SK-N-SH (cell line): ENCODE data around the gene THAP8. TPM values are rescaled to one million over a fixed set of nuclear protein-coding genes. Genes with fewer than 3 reads are reported as not detected.
A peak's percentile ranks its signal among the peaks of the same experiment; 100 is the strongest.

Experiments used
- CTCF ChIA-PET: fragments of 300-600, 350-600 bp; formaldehyde crosslinking; extraction: SDS; loops from one replicate; lab custom pipeline; 2021; lab: Yijun Ruan, JAX
- POLR2A ChIA-PET: fragments of 350-600 bp; sonication (Branson Sonifier 250); formaldehyde crosslinking; extraction: SDS; loops from one replicate; lab custom pipeline; 2020; ENCODE audit warnings: antibody characterized with exemption, inconsistent platforms; lab: Yijun Ruan, JAX
- DNase-seq: peaks from one replicate; pipeline ENCODE4 v3.0.0; 2012
- H2AFZ ChIP-seq: fragments of 200-600 bp; sonication (generic); 2 replicates; pipeline ENCODE4 v1.8.1; 2016; ENCODE audit warnings: antibody characterized with exemption, mild to moderate bottlenecking, low read depth
- H3F3A ChIP-seq: fragments of 200-600 bp; sonication (generic); replicated peaks from 2 replicates; pipeline ENCODE3; 2016; ENCODE audit warnings: antibody characterized with exemption, mild to moderate bottlenecking; ENCODE audit not compliant: insufficient read depth
- H3K27ac ChIP-seq, 2 experiments: fragments of 200-500 bp in 1 of 2; fragments of 200-600 bp in 1 of 2; sonication (Bioruptor generic) in 1 of 2; sonication (generic), shearing (Covaris generic) in 1 of 2; 2 replicates each; pipeline versions ENCODE4 v1.5.1 to v1.6.1; 2014 to 2016; ENCODE audit warnings: low read depth in 2 of 2, inconsistent platforms in 1 of 2, low read length in 1 of 2, mild to moderate bottlenecking in 1 of 2, mixed read lengths in 1 of 2
- H3K27me3 ChIP-seq: fragments of 200-600 bp; sonication (generic), shearing (Covaris generic); 2 replicates; pipeline ENCODE4 v1.6.1; 2016; ENCODE audit warnings: mixed run types; ENCODE audit not compliant: insufficient read depth
- H3K36me3 ChIP-seq, 2 experiments: fragments of 200-500 bp in 1 of 2; fragments of 200-600 bp in 1 of 2; sonication (Bioruptor generic) in 1 of 2; sonication (generic) in 1 of 2; replicated peaks in 1 of 2; 2 replicates each; pipeline versions ENCODE3 to v1.5.1; 2014 to 2016; ENCODE audit warnings: low read length in 1 of 2, mild to moderate bottlenecking in 1 of 2; ENCODE audit not compliant: insufficient read depth in 2 of 2, control insufficient read depth in 1 of 2
- H3K4me1 ChIP-seq, 2 experiments: fragments of 200-500 bp in 1 of 2; fragments of 200-600 bp in 1 of 2; sonication (Bioruptor generic) in 1 of 2; sonication (generic), shearing (Covaris generic) in 1 of 2; 2 replicates each; pipeline versions ENCODE4 v1.5.1 to v1.6.1; 2014 to 2016; ENCODE audit warnings: low read depth in 1 of 2, low read length in 1 of 2, mixed run types in 1 of 2; ENCODE audit not compliant: insufficient read depth in 2 of 2, control insufficient read depth in 1 of 2
- H3K4me2 ChIP-seq: fragments of 200-600 bp; sonication (generic), shearing (Covaris generic); 2 replicates; pipeline ENCODE4 v1.6.1; 2017; ENCODE audit warnings: mixed run types
- H3K4me3 ChIP-seq, 2 experiments: fragments of 200-500 bp in 1 of 2; fragments of 200-600 bp in 1 of 2; sonication (Bioruptor generic) in 1 of 2; sonication (generic), shearing (Covaris generic) in 1 of 2; 2 replicates each; pipeline versions ENCODE4 v1.5.1 to v1.8.1; 2014 to 2016; ENCODE audit warnings: low read depth in 2 of 2, inconsistent platforms in 1 of 2, low read length in 1 of 2, mild to moderate bottlenecking in 1 of 2, mixed read lengths in 1 of 2, moderate library complexity in 1 of 2
- H3K79me2 ChIP-seq: fragments of 200-600 bp; sonication (generic); 2 replicates; pipeline ENCODE4 v1.8.1; 2017; ENCODE audit warnings: mild to moderate bottlenecking; ENCODE audit not compliant: insufficient read depth
- H3K9ac ChIP-seq: fragments of 200-600 bp; sonication (generic); 2 replicates; pipeline ENCODE4 v1.6.1; 2017; ENCODE audit warnings: mixed run types
- H3K9me2 ChIP-seq: fragments of 200-600 bp; sonication (generic); 2 replicates; pipeline ENCODE4 v1.6.1; 2017; ENCODE audit warnings: mixed run types
- H3K9me3 ChIP-seq: fragments of 200-600 bp; sonication (generic); 2 replicates; pipeline ENCODE4 v1.6.1; 2017; ENCODE audit warnings: mixed run types, mild to moderate bottlenecking, moderate library complexity
- H4K20me1 ChIP-seq: fragments of 200-600 bp; sonication (generic); 2 replicates; pipeline ENCODE4 v1.6.1; 2017; ENCODE audit warnings: mild to moderate bottlenecking, mixed run types; ENCODE audit not compliant: insufficient read depth
- CHD2 ChIP-seq: fragments of 150-350 bp; IDR thresholded peaks from 2 replicates; pipeline ENCODE4 v1.6.1; 2018; ENCODE audit warnings: low read length; ENCODE audit not compliant: partially characterized antibody
- CTCF ChIP-seq: fragments of 200-600 bp; sonication (generic); IDR thresholded peaks from 2 replicates; pipeline ENCODE4 v1.6.1; 2017; ENCODE audit warnings: antibody characterized with exemption, mild to moderate bottlenecking, moderate library complexity
- EZH2phosphoT487 ChIP-seq: fragments of 200-600 bp; sonication (generic); IDR thresholded peaks from 2 replicates; pipeline ENCODE4 v1.6.1; 2017; ENCODE audit warnings: low read depth, mixed run types, mild to moderate bottlenecking, antibody characterized with exemption, moderate library complexity, borderline replicate concordance
- FOSL2 ChIP-seq: IDR thresholded peaks from 2 replicates; pipeline ENCODE4 v1.4.0; 2012; ENCODE audit warnings: low read depth, mild to moderate bottlenecking, moderate library complexity, borderline replicate concordance
- FOXJ3 ChIP-seq: sonication (generic); formaldehyde crosslinking; IDR thresholded peaks from 2 replicates; pipeline ENCODE4 v1.5.1; 2020; ENCODE audit warnings: mild to moderate bottlenecking, missing genetic modification reagents
- GATA2 ChIP-seq: sonication (generic); formaldehyde crosslinking; IDR thresholded peaks from 2 replicates; pipeline ENCODE4 v1.5.0; 2020; ENCODE audit warnings: mild to moderate bottlenecking, missing genetic modification reagents
- MEF2A ChIP-seq: IDR thresholded peaks from 2 replicates; pipeline ENCODE4 v1.4.0; 2012; ENCODE audit warnings: low read depth, borderline replicate concordance
- MXI1 ChIP-seq: IDR thresholded peaks from 2 replicates; pipeline ENCODE4 v1.6.1; 2012; ENCODE audit warnings: mild to moderate bottlenecking, low read depth, low read length, improper control_type of control experiment
- POLR2AphosphoS5 ChIP-seq: IDR thresholded peaks from 2 replicates; pipeline ENCODE4 v1.6.1; 2012; ENCODE audit warnings: low read depth, low read length
- RAD21 ChIP-seq: IDR thresholded peaks from 2 replicates; pipeline ENCODE4 v1.6.1; 2012; ENCODE audit warnings: mild to moderate bottlenecking, low read length
- RCOR1 ChIP-seq: fragments of 150-350 bp; IDR thresholded peaks from 2 replicates; pipeline ENCODE4 v1.6.1; 2017; ENCODE audit warnings: antibody characterized with exemption, low read length
- RXRA ChIP-seq: IDR thresholded peaks from 2 replicates; pipeline ENCODE4 v1.4.0; 2012; ENCODE audit warnings: low read depth, mild to moderate bottlenecking, borderline replicate concordance
- SMC3 ChIP-seq: IDR thresholded peaks from 2 replicates; pipeline ENCODE4 v1.6.1; 2012; ENCODE audit warnings: low read depth, low read length, improper control_type of control experiment
- TAF1 ChIP-seq: IDR thresholded peaks from 2 replicates; pipeline ENCODE4 v1.6.1; 2012; ENCODE audit warnings: low read depth, mild to moderate bottlenecking, low read length, moderate library complexity, borderline replicate concordance
- TCF12 ChIP-seq: IDR thresholded peaks from 2 replicates; pipeline ENCODE4 v1.4.0; 2012
- ZBTB33 ChIP-seq: IDR thresholded peaks from 2 replicates; pipeline ENCODE4 v1.4.0; 2012; ENCODE audit warnings: low read depth, borderline replicate concordance
- WGBS: methylation state at CpG from one replicate; pipeline ENCODE4 v1.1.6; 2017; ENCODE audit warnings: low lambda C conversion rate; 5-methylcytosine and 5-hydroxymethylcytosine counted together
- polyA plus RNA-seq, 3 experiments: library from polyadenylated mRNA; depleted of rRNA; stranded (reverse); fragments of >200 nt; gene quantifications; 2 replicates each; pipeline ENCODE4 v1.2.3, GENCODE V29; 2012
- TF ChIP-seq, protein P1 (sequence below): IDR thresholded peaks from 2 replicates; pipeline ENCODE4; 2012

Gene THAP8
- polyA plus RNA-seq, 1 of the 3 experiments (the other 2 are of a cell fraction) = 6.3 TPM

DNA sequence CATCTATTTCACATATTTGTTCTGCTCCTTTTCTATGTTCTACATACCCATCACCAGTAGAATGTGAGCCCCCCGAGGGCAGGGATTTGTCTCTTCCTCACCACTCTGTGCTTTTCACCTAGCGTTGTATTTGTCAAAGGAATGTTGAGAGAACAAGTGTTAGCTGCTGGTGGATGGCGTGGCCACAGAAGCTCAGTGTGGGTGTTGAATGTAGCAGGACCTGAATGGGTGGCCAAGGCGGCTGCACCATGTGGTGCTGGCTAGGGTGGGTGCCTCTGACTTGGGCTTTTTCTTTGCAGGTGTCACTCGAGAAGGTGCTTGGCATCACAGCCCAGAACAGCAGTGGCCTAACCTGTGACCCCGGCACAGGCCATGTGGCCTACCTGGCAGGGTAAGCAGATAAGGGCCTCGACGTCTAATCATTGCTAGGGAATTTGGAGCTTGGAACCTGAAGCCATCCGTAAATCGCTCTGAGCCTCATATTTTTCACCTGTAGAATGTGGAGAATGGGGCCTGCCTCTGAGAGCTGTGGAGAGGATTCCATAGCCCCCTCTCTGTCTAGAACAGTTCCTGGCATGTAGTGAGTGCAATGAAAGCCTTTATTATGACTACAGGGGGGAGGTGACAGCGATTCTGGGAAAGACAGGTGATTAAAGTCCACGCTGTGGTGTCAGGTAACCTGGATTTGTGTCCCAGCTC, 4.5 kb upstream of the THAP8 start (continued):
- TF ChIP-seq ZBTB33 = no peak

GRCh38 chr19:36054733-36055686, 925 bp upstream of the THAP8 start, which contains the start of gene WDR62:
WDR62 (plus strand) TSS chr19:36054897; CDS start chr19:36054972, 75 bp downstream.
- Histone ChIP-seq H3K4me2 (peak within 1 kb of the TSS; percentile 80), H3K79me2 (peaks cover 45% of the 10 kb centered on the region), H3K9me2 (no peaks in the 10 kb centered on the region), H3K4me3 (peak within 1 kb of the TSS; percentile 64 to 68), H3K9me3 (no peaks in the 10 kb centered on the region), H2AFZ (peak within 1 kb of the TSS; percentile 82), H4K20me1 (peaks cover 17% of the 10 kb centered on the region; the same call in 1 of the 2 replicates), H3K27me3 (no peaks in the 10 kb centered on the region), H3K9ac (peak within 1 kb of the TSS; percentile 76), H3K36me3 (no peaks in the 10 kb centered on the region), H3K4me1 (peaks cover 3 to 5% of the 10 kb centered on the region in 2 experiments; a peak in 2 of 4 replicates), H3F3A (peaks cover 15% of the 10 kb centered on the region), H3K27ac (peak within 1 kb of the TSS; percentile 95 to 98)
- ChIA-PET POLR2A (interaction anchor here (0.6 to 1.6 kb wide), 4 partner anchors 10 to 364 kb away, joined by 3 to 6 read pairs (median 4); partner anchors contain the start of genes ALKBH6 and APLP1), CTCF (interaction anchor here (1.4 to 3.3 kb wide), 4 partner anchors 12 to 23 kb away, joined by 4 to 16 read pairs (median 4); partner anchors contain the start of gene CLIP3)
- DNase-seq = peak; percentile 96
- 1% methylated on average over 33 of the region's 76 CpGs for WGBS
- TF ChIP-seq TCF12 (no peak), RXRA (no peak), TAF1 (no peak), FOSL2 (no peak), MXI1 (peak; percentile 95), GATA2 (CRISPR knock-in tag) (no peak), RAD21 (no peak), POLR2AphosphoS5 (no peak), CTCF (no peak), MEF2A (no peak), SMC3 (no peak), CHD2 (peak; percentile 7), EZH2phosphoT487 (no peak), ZBTB33 (no peak), FOXJ3 (no peak), RCOR1 (no peak)
- TF ChIP-seq, protein P1, sequence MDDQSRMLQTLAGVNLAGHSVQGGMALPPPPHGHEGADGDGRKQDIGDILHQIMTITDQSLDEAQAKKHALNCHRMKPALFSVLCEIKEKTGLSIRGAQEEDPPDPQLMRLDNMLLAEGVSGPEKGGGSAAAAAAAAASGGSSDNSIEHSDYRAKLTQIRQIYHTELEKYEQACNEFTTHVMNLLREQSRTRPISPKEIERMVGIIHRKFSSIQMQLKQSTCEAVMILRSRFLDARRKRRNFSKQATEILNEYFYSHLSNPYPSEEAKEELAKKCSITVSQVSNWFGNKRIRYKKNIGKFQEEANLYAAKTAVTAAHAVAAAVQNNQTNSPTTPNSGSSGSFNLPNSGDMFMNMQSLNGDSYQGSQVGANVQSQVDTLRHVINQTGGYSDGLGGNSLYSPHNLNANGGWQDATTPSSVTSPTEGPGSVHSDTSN = no peak
